Coronary artery (tissue), 2 donors: ENCODE data around the gene APOLD1.

Experiments used
- DNase-seq: peaks from one replicate; pipeline ENCODE4 v3.0.0-alpha.2; 2017; ENCODE audit warnings: low spot score
- H3K27ac ChIP-seq, 2 donors: fragments of 200-600 bp; sonication (generic); one replicate each; pipeline ENCODE4 v1.5.1; 2016 to 2019
- H3K4me3 ChIP-seq: fragments of 200-600 bp; sonication (generic); 2 replicates; pipeline ENCODE4 v1.5.1; 2016; ENCODE audit warnings: mild to moderate bottlenecking, moderate library complexity
- CTCF ChIP-seq: fragments of 200-600 bp; sonication (generic); IDR thresholded peaks from one replicate; pipeline ENCODE4 v1.5.1; 2019; ENCODE audit warnings: antibody characterized with exemption

Gene APOLD1

GRCh38 chr12:12823300-12823699, 37.8 kb downstream of the APOLD1 start:
- no peak overlapping the region for H3K27ac ChIP-seq

GRCh38 chr12:12823811-12824210, 38.4 kb downstream of the APOLD1 start:
- no peak overlapping the region for H3K4me3 ChIP-seq
- no peak for TF ChIP-seq CTCF

More at GRCh38 chr12:12823300-12823699, 37.8 kb downstream of the APOLD1 start:
- DNase-seq = no peak
- no peak for TF ChIP-seq CTCF
- H3K4me3 ChIP-seq = no peak overlapping the region

GRCh38 chr12:12835378-12836146, 50.1 kb downstream of the APOLD1 start:
- no peak overlapping the region for H3K27ac ChIP-seq

More at GRCh38 chr12:12823811-12824210, 38.4 kb downstream of the APOLD1 start:
- no peak for DNase-seq
- no peak overlapping the region for H3K27ac ChIP-seq

GRCh38 chr12:12836571-12836970, 51.1 kb downstream of the APOLD1 start:
- DNase-seq = no peak
- no peak overlapping the region for H3K4me3 ChIP-seq
- TF ChIP-seq CTCF = no peak
- H3K27ac ChIP-seq = no peak overlapping the region

More at GRCh38 chr12:12835378-12836146, 50.1 kb downstream of the APOLD1 start:
- no peak for DNase-seq
- no peak for TF ChIP-seq CTCF
- no peak overlapping the region for H3K4me3 ChIP-seq

GRCh38 chr12:12837025-12837812, 51.8 kb downstream of the APOLD1 start:
- peak overlapping the region in 1 of 2 donors; percentile 8 for H3K27ac ChIP-seq
- peak; percentile 76 for DNase-seq

GRCh38 chr12:12837813-12838153, 52.3 kb downstream of the APOLD1 start:
- H3K27ac ChIP-seq = no peak overlapping the region
- no peak for TF ChIP-seq CTCF
- DNase-seq = no peak

More at GRCh38 chr12:12837025-12837812, 51.8 kb downstream of the APOLD1 start:
- H3K4me3 ChIP-seq = no peak overlapping the region
- TF ChIP-seq CTCF = peak; percentile 24

More at GRCh38 chr12:12837813-12838153, 52.3 kb downstream of the APOLD1 start:
- H3K4me3 ChIP-seq = no peak overlapping the region
